GM12878 (cell line): ENCODE data around the gene STAG2. TPM values are rescaled to one million over a fixed set of nuclear protein-coding genes. Genes with fewer than 3 reads are reported as not detected.

Experiments used
- CBX5 ChIP-seq: sonication (generic); IDR thresholded peaks from 2 replicates; pipeline ENCODE4 v1.6.1; 2016; ENCODE audit warnings: low read depth, moderate library complexity, mild to moderate bottlenecking, inconsistent platforms
- EP300 ChIP-seq, 2 experiments: fragments of 150-350 bp in 1 of 2; IDR thresholded peaks; 2 replicates each; pipeline ENCODE4 v1.6.1; 2011 to 2012; ENCODE audit warnings: low read depth in 2 of 2, low read length in 2 of 2, borderline replicate concordance in 1 of 2, improper control_type of control experiment in 1 of 2, inconsistent platforms in 1 of 2; ENCODE audit not compliant: control insufficient read depth in 1 of 2
- HSF1 ChIP-seq: fragments of 150-350 bp; IDR thresholded peaks from 2 replicates; pipeline ENCODE4 v1.6.1; 2014; ENCODE audit warnings: mild to moderate bottlenecking, low read depth, low read length
- JUNB ChIP-seq: IDR thresholded peaks from 2 replicates; pipeline ENCODE4 v1.6.1; 2016; ENCODE audit warnings: antibody characterized with exemption, mild to moderate bottlenecking
- MTA2 ChIP-seq: fragments of 450-650 bp; IDR thresholded peaks from 2 replicates; pipeline ENCODE4 v1.6.1; 2016; ENCODE audit warnings: low read depth, mild to moderate bottlenecking, moderate library complexity
- NFIC ChIP-seq: IDR thresholded peaks from 2 replicates; pipeline ENCODE4 v1.6.1; 2012; ENCODE audit warnings: low read depth, mild to moderate bottlenecking, inconsistent platforms, low read length, moderate library complexity
- YY1 ChIP-seq: IDR thresholded peaks from 2 replicates; pipeline ENCODE4 v1.6.1; 2011; ENCODE audit warnings: low read depth, mild to moderate bottlenecking, low read length
- ZBTB4 ChIP-seq: fragments of 450-650 bp; formaldehyde crosslinking; IDR thresholded peaks from 2 replicates; pipeline ENCODE4 v1.4.0; 2022; ENCODE audit warnings: mild to moderate bottlenecking, moderate library complexity
- polyA plus RNA-seq, 11 experiments: library from polyadenylated mRNA; depleted of rRNA in 4 of 11; unstranded in 6 of 11; stranded (reverse) in 5 of 11; fragments of >200 nt; fragmentation: Nextera tagmentation in 4 of 11; fragmentation: Illumina TruSeq in 1 of 11; extraction: Ambion mirVana in 4 of 11; extraction: Trizol in 1 of 11; gene quantifications; 1 replicate in 1 of 11; 2 replicates in 10 of 11; pipeline versions ENCODE4 v1.2.1 to v1.2.3, GENCODE V29; 2011 to 2016; ENCODE audit warnings: inconsistent platforms in 2 of 11, missing spikeins in 2 of 11, low read depth in 1 of 11
- total RNA-seq, 4 experiments: library from RNA; depleted of rRNA in 3 of 4; stranded (reverse); fragments of >200 nt in 3 of 4; fragmentation: Illumina TruSeq in 1 of 4; extraction: Trizol in 1 of 4; gene quantifications; 2 replicates each; pipeline versions ENCODE4 v1.2.1 to v1.2.3, GENCODE V29; 2013 to 2021
- TF ChIP-seq, protein P1 (sequence below): IDR thresholded peaks from 2 replicates; pipeline ENCODE4 v1.6.1; 2012; ENCODE audit warnings: low read depth, low read length, improper control_type of control experiment
- TF ChIP-seq, protein P2 (sequence below): IDR thresholded peaks from 2 replicates; pipeline ENCODE4 v1.6.1; 2011; ENCODE audit warnings: mild to moderate bottlenecking, low read depth, low read length, moderate library complexity; ENCODE audit not compliant: insufficient replicate concordance
- TF ChIP-seq, protein P3 (sequence below): fragments of 450-650 bp; IDR thresholded peaks from 2 replicates; pipeline ENCODE4 v1.6.1; 2017; ENCODE audit warnings: low read depth, mild to moderate bottlenecking, moderate library complexity

STAG2 gene
- total and polyA plus RNA-seq, 10 of the 15 experiments (the other 5 are each of a cell fraction or from before 2014, with no cell fraction given), result 26.9 to 84.2 (median 46.7) TPM

- TF ChIP-seq ZBTB4 (CRISPR knock-in tag), result no peak
- TF ChIP-seq NFIC, result peak; percentile 10; the same call in 1 of the 2 replicates
- TF ChIP-seq, protein P1, sequence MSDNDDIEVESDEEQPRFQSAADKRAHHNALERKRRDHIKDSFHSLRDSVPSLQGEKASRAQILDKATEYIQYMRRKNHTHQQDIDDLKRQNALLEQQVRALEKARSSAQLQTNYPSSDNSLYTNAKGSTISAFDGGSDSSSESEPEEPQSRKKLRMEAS, result 0 out of 2 replicates have a peak, but pooled peaks have one; percentile 15
- TF ChIP-seq, protein P2, sequence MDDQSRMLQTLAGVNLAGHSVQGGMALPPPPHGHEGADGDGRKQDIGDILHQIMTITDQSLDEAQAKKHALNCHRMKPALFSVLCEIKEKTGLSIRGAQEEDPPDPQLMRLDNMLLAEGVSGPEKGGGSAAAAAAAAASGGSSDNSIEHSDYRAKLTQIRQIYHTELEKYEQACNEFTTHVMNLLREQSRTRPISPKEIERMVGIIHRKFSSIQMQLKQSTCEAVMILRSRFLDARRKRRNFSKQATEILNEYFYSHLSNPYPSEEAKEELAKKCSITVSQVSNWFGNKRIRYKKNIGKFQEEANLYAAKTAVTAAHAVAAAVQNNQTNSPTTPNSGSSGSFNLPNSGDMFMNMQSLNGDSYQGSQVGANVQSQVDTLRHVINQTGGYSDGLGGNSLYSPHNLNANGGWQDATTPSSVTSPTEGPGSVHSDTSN, result no peak
- TF ChIP-seq MTA2, result no peak
- TF ChIP-seq EP300 (IDR thresholded peaks at IDR 0.05; ENCODE audit: borderline replicate concordance in 1 of 2, control insufficient read depth in 1 of 2, low read depth in 2 of 2, low read length in 2 of 2), result no peak
- TF ChIP-seq, protein P3, sequence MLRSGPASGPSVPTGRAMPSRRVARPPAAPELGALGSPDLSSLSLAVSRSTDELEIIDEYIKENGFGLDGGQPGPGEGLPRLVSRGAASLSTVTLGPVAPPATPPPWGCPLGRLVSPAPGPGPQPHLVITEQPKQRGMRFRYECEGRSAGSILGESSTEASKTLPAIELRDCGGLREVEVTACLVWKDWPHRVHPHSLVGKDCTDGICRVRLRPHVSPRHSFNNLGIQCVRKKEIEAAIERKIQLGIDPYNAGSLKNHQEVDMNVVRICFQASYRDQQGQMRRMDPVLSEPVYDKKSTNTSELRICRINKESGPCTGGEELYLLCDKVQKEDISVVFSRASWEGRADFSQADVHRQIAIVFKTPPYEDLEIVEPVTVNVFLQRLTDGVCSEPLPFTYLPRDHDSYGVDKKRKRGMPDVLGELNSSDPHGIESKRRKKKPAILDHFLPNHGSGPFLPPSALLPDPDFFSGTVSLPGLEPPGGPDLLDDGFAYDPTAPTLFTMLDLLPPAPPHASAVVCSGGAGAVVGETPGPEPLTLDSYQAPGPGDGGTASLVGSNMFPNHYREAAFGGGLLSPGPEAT, result peak; percentile 46; the same call in 1 of the 2 replicates
- TF ChIP-seq JUNB, result no peak
- 0 out of 2 replicates have a peak, but pooled peaks have one; percentile 48 for TF ChIP-seq CBX5
- TF ChIP-seq HSF1, result no peak
- peak; percentile 92 for TF ChIP-seq YY1
Observed at GRCh38 chrX:123961268-123962005, at the start of gene STAG2 (continued).
